WERI-Rb-1 (cell line): Measurements from ENCODE around the gene RAB33B.

ENCODE experiments used
- DNase-seq: peaks from one replicate; pipeline ENCODE4 v3.0.0-alpha.2; 2020
- H3K27ac ChIP-seq: fragments of 250-450 bp; sonication (Bioruptor Pico); 2 replicates; pipeline ENCODE4 v1.5.1; 2020; ENCODE audit warnings: mild to moderate bottlenecking, moderate library complexity
- H3K27me3 ChIP-seq: fragments of 250-450 bp; sonication (Bioruptor Pico); 2 replicates; pipeline ENCODE4 v1.5.1; 2021; ENCODE audit warnings: mild to moderate bottlenecking, low read depth, moderate library complexity; ENCODE audit not compliant: insufficient read depth, severe bottlenecking
- H3K36me3 ChIP-seq: fragments of 250-450 bp; sonication (Bioruptor Pico); 2 replicates; pipeline ENCODE4 v1.5.1; 2020; ENCODE audit warnings: mild to moderate bottlenecking, moderate library complexity
- H3K4me3 ChIP-seq: 2 replicates; pipeline ENCODE4 v1.5.1; 2011; ENCODE audit warnings: low read depth, mild to moderate bottlenecking, control low read depth, low read length
- H3K9me3 ChIP-seq: fragments of 250-450 bp; sonication (Bioruptor Pico); 2 replicates; pipeline ENCODE4 v1.5.1; 2021; ENCODE audit warnings: mild to moderate bottlenecking, moderate library complexity; ENCODE audit not compliant: severe bottlenecking
- CTCF ChIP-seq: IDR thresholded peaks from 2 replicates; pipeline ENCODE4 v1.5.1; 2011; ENCODE audit warnings: low read depth, mild to moderate bottlenecking, control low read depth, inconsistent platforms, low read length

Gene RAB33B

GRCh38 chr4:139483000-139483399, 29.1 kb downstream of the RAB33B start:
- no peaks in the 10 kb centered on the region for H3K36me3 ChIP-seq
- H3K27ac ChIP-seq, result no peak overlapping the region
- TF ChIP-seq CTCF, result no peak
- H3K4me3 ChIP-seq, result no peak overlapping the region
- H3K27me3 ChIP-seq, result no peaks in the 10 kb centered on the region
- DNase-seq, result no peak
- no peaks in the 10 kb centered on the region for H3K9me3 ChIP-seq

GRCh38 chr4:139484783-139485311, 30.9 kb downstream of the RAB33B start:
- no peaks in the 10 kb centered on the region for H3K9me3 ChIP-seq
- no peaks in the 10 kb centered on the region for H3K27me3 ChIP-seq
- DNase-seq, result no peak
- no peak overlapping the region for H3K27ac ChIP-seq
- no peak overlapping the region for H3K4me3 ChIP-seq
- no peak for TF ChIP-seq CTCF
- H3K36me3 ChIP-seq, result no peaks in the 10 kb centered on the region

DNA sequence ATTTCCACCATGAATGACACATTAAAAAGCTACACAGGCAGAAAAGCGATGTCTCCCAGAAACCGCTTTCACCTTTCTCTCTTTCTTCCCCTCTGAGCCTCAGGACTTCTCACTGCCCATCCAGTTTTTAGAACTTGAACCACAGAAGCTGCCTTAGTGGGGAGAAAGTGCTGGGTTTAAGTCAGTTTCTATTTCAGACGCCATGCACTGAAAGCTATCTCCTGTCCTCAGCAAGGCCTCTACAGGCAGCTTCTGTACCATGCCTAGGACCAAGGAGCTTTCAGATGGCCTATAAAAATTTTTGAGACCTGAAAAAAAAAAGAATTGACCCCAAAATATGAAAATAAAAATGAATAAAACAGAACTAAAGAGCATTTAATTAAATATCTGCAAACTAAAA, 34.5 kb downstream of the RAB33B start:
- no peak for DNase-seq
- Histone ChIP-seq H3K27me3 (no peaks in the 10 kb centered on the region), H3K4me3 (no peak overlapping the region), H3K27ac (no peak overlapping the region), H3K36me3 (no peaks in the 10 kb centered on the region), H3K9me3 (no peaks in the 10 kb centered on the region)
- no peak for TF ChIP-seq CTCF

- H3K27ac ChIP-seq, result no peak overlapping the region
- H3K27me3 ChIP-seq, result no peaks in the 10 kb centered on the region
- no peak for TF ChIP-seq CTCF
- H3K9me3 ChIP-seq, result no peaks in the 10 kb centered on the region
- no peak for DNase-seq
- H3K36me3 ChIP-seq, result no peaks in the 10 kb centered on the region
- H3K4me3 ChIP-seq, result no peak overlapping the region
These were observed 35.7 kb downstream of the RAB33B start for GRCh38 chr4:139489638-139490037.

GRCh38 chr4:139492429-139492828, 38.5 kb downstream of the RAB33B start:
- H3K4me3 ChIP-seq, result no peak overlapping the region
- DNase-seq, result no peak
- TF ChIP-seq CTCF, result no peak
- H3K27ac ChIP-seq, result no peak overlapping the region
- H3K9me3 ChIP-seq, result no peaks in the 10 kb centered on the region
- no peaks in the 10 kb centered on the region for H3K36me3 ChIP-seq
- no peaks in the 10 kb centered on the region for H3K27me3 ChIP-seq

GRCh38 chr4:139493176-139493575, 39.3 kb downstream of the RAB33B start:
- no peak for TF ChIP-seq CTCF
- Histone ChIP-seq H3K27me3 (no peaks in the 10 kb centered on the region), H3K36me3 (no peaks in the 10 kb centered on the region), H3K4me3 (no peak overlapping the region), H3K27ac (no peak overlapping the region), H3K9me3 (no peaks in the 10 kb centered on the region)
- no peak for DNase-seq
